ENCODE results near the gene PPM1H.

PPM1H gene

DNA sequence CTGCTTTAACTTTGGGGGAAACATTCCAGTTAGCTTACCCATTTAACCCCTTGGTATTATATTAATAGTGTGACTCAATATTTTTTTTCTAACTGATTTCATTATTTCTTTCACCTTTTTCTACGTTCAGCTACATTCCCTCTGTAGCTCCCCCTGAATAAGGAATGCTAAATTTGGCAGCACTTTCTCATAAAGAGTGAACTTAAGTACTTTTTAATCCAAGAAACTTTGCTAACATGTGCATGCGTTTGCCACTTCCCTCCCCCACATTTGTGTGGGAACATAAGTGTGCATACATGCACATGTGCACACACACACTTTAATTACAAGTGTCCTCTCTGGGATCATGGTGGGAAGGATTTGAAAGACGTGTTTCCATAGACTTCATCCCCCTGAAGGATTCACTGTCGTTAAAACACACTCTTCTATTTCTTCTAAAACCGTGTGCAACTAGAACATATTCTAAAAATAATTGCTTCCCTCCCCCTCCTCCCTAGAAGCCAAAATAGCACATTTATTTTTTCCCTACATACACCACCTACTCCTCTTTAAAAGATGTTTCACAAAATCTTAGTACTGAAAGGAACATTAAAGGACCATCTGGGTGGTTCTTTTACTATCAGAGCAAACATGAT lies 142.6 kb downstream of the PPM1H start:
- Histone ChIP-seq H3K36me3 (ENCODE audit: control insufficient read depth, insufficient read depth, low read length, severe bottlenecking) (no peaks in the 10 kb centered on the region), H3K9me3 (ENCODE audit: control insufficient read depth, low read length) (no peaks in the 10 kb centered on the region)

DNA sequence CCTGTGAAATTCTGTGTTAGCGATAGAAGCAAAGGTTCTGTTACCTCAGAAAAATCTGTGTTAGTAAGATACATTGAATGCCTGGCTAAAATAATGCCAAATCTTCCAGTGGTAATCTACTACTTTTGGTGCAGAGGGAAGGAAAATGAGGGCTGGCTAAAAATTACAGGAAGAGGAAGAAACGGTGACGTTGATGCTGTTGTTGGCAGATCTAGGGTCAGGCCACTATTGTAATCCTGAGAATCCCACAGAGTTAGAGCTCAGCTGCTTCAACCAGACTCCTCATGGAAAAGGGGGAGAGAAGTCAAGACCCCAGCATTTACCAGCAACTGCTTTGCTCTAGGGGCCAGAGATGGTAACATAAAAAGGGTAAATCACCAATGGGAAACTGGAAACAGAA lies 145.1 kb downstream of the PPM1H start:
- Histone ChIP-seq H3K4me1 (ENCODE audit: control insufficient read depth, insufficient read depth, low read length) (peaks cover 48% of the 10 kb centered on the region), H3K36me3 (ENCODE audit: control insufficient read depth, insufficient read depth, low read length, severe bottlenecking) (no peaks in the 10 kb centered on the region), H3K9me3 (ENCODE audit: control insufficient read depth, low read length) (no peaks in the 10 kb centered on the region), H3K27me3 (replicated peaks; ENCODE audit: control insufficient read depth, insufficient read depth, low read length) (no peaks in the 10 kb centered on the region), H3K9ac (ENCODE audit: low read length) (no peak overlapping the region), H3K4me3 (ENCODE audit: low read length) (no peak overlapping the region)
- no peak for DNase-seq (ENCODE audit: low read depth)

More for the DNA sequence above, 142.6 kb downstream of the PPM1H start:
- Histone ChIP-seq H3K9ac (ENCODE audit: low read length) (peak overlapping the region; percentile 62), H3K27me3 (replicated peaks; ENCODE audit: control insufficient read depth, insufficient read depth, low read length) (no peaks in the 10 kb centered on the region), H3K4me1 (ENCODE audit: control insufficient read depth, insufficient read depth, low read length) (peaks cover 28% of the 10 kb centered on the region), H3K4me3 (ENCODE audit: low read length) (no peak overlapping the region)
- DNase-seq (ENCODE audit: low read depth): no peak

DNA sequence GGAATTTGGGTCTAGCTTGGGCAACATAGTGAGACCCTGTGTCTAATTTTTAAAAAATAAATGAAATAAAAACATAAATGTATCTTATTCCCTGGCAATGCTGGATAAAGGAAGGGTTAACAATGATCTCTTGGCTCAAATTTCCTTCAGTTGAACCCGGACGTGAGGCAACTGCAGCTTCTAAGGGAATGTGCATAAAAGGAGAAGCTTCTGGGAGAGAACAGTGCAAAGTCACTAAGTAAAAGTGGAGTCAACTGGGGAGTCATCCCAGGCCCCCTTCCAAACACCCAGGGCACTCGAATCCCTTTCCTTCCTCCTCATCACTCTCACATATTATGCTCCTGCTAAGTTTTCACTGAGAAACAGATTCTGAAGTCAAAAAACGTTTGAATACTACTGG lies 147.3 kb downstream of the PPM1H start:
- no peaks in the 10 kb centered on the region for H3K36me3 ChIP-seq (ENCODE audit: control insufficient read depth, insufficient read depth, low read length, severe bottlenecking)
- peaks cover 35% of the 10 kb centered on the region for H3K4me1 ChIP-seq (ENCODE audit: control insufficient read depth, insufficient read depth, low read length)
- DNase-seq (ENCODE audit: low read depth): no peak
- H3K9ac ChIP-seq (ENCODE audit: low read length): peak overlapping the region; percentile 32
- no peaks in the 10 kb centered on the region for H3K27me3 ChIP-seq (replicated peaks; ENCODE audit: control insufficient read depth, insufficient read depth, low read length)
- H3K4me3 ChIP-seq (ENCODE audit: low read length): no peak overlapping the region
- H3K9me3 ChIP-seq (ENCODE audit: control insufficient read depth, low read length): no peaks in the 10 kb centered on the region

DNA sequence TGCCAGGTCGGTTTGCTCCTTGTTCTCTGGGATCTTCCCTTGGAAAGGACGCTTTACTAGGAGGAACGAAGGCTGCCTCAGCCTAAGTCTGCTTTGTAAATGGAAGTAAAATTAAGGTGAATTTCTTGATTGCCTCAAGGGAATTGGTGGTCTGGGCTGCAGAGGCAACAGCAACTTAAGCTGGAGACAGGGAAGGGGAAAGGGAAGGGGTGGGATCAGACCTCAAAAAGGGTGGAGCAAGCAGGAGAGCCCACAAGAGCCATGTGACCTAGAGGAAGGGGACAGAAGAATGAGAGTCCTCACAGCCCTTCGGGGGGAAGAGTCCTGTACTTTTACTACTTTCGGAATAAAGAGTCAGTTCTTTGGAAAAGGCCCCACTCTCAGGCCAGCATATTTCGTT lies 147.9 kb downstream of the PPM1H start:
- H3K9ac ChIP-seq (ENCODE audit: low read length): peak overlapping the region; percentile 32
- H3K4me3 ChIP-seq (ENCODE audit: low read length): no peak overlapping the region
- no peaks in the 10 kb centered on the region for H3K36me3 ChIP-seq (ENCODE audit: control insufficient read depth, insufficient read depth, low read length, severe bottlenecking)
- no peaks in the 10 kb centered on the region for H3K27me3 ChIP-seq (replicated peaks; ENCODE audit: control insufficient read depth, insufficient read depth, low read length)
- H3K4me1 ChIP-seq (ENCODE audit: control insufficient read depth, insufficient read depth, low read length): peaks cover 29% of the 10 kb centered on the region
- DNase-seq (ENCODE audit: low read depth): no peak
- H3K9me3 ChIP-seq (ENCODE audit: control insufficient read depth, low read length): no peaks in the 10 kb centered on the region

DNA sequence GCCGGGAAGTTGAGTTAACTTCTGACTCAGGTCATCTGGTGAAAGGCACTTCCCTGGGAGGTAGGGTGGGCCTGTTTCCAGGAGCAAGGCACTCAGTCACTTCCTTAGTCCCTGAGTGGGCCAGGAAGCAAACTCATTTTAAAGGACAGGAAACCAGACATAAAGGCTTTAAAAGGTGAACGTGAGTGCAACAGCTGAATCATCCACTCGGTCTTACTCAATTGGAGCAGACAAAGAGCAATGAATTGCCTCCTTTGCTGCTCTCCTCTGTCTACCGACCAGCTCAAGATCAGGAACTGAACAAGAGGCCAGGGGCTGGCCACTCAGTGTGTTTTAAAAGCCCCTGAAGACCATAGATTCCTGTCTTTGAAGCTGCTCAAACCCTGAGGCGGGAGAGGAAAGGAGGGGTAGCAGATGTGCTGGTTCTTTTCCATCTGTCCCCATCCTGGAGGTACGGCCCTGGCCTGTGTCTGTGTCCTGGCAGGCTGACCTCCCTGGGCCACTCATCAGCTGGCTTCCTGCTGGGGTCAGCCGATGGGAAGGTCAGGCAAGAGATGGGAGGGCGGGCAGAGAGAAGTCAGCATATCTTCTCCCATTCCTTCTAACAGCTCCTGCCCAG lies 148.9 kb downstream of the PPM1H start:
- peak; percentile 73 for DNase-seq (ENCODE audit: low read depth)
- H3K9ac ChIP-seq (ENCODE audit: low read length): peak overlapping the region; percentile 22
- H3K4me3 ChIP-seq (ENCODE audit: low read length): peak overlapping the region; percentile 2
- no peaks in the 10 kb centered on the region for H3K9me3 ChIP-seq (ENCODE audit: control insufficient read depth, low read length)
- peaks cover 27% of the 10 kb centered on the region for H3K4me1 ChIP-seq (ENCODE audit: control insufficient read depth, insufficient read depth, low read length)
- H3K27me3 ChIP-seq (replicated peaks; ENCODE audit: control insufficient read depth, insufficient read depth, low read length): no peaks in the 10 kb centered on the region
- no peaks in the 10 kb centered on the region for H3K36me3 ChIP-seq (ENCODE audit: control insufficient read depth, insufficient read depth, low read length, severe bottlenecking)

DNA sequence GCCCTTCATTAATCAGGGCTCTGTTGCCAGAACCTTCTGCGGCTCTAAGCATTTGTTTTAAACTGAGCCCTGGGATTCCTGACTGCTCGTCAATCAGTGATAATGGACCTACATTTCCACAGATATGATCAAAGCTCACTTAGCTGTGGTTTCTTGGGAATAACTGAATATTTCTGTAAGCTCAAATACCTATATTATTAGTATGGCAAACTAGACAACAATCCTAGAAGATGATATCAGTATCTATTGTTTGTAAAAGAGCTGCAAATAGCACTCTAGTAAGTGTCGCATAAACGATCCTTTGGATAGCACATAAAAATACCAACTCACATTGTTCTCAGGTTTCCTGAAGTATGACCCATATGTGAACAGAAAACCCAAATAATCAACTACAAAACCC lies 150.4 kb downstream of the PPM1H start:
- no peaks in the 10 kb centered on the region for H3K36me3 ChIP-seq (ENCODE audit: control insufficient read depth, insufficient read depth, low read length, severe bottlenecking)
- H3K4me3 ChIP-seq (ENCODE audit: low read length): no peak overlapping the region
- no peaks in the 10 kb centered on the region for H3K9me3 ChIP-seq (ENCODE audit: control insufficient read depth, low read length)

DNA sequence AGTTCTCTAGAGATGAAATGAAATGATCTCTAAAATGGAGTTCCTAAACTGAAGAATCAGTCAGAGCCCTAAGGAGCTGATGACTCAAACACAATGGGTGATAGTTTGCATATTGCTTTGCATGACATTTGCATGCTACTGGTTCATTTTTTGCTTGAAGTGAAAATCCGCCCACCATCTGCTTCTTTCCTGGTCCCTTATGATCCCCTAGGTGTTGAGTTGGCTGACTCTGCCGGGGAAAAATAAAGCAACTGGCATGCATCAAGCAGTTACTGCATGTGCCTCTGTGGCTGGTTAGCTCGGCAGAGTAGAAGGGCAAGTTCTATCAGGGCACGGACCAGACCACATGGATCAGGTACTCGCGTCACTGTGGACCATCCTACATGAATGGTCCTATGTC lies 151.1 kb downstream of the PPM1H start:
- H3K4me3 ChIP-seq (ENCODE audit: low read length): no peak overlapping the region
- no peaks in the 10 kb centered on the region for H3K36me3 ChIP-seq (ENCODE audit: control insufficient read depth, insufficient read depth, low read length, severe bottlenecking)
- no peak for DNase-seq (ENCODE audit: low read depth)
- no peaks in the 10 kb centered on the region for H3K27me3 ChIP-seq (replicated peaks; ENCODE audit: control insufficient read depth, insufficient read depth, low read length)
- H3K9me3 ChIP-seq (ENCODE audit: control insufficient read depth, low read length): no peaks in the 10 kb centered on the region
- no peak overlapping the region for H3K9ac ChIP-seq (ENCODE audit: low read length)
- peaks cover 27% of the 10 kb centered on the region for H3K4me1 ChIP-seq (ENCODE audit: control insufficient read depth, insufficient read depth, low read length)

More for the DNA sequence above, 150.4 kb downstream of the PPM1H start:
- no peaks in the 10 kb centered on the region for H3K27me3 ChIP-seq (replicated peaks; ENCODE audit: control insufficient read depth, insufficient read depth, low read length)
- no peak overlapping the region for H3K9ac ChIP-seq (ENCODE audit: low read length)
- no peak for DNase-seq (ENCODE audit: low read depth)
- peaks cover 27% of the 10 kb centered on the region for H3K4me1 ChIP-seq (ENCODE audit: control insufficient read depth, insufficient read depth, low read length)

DNA sequence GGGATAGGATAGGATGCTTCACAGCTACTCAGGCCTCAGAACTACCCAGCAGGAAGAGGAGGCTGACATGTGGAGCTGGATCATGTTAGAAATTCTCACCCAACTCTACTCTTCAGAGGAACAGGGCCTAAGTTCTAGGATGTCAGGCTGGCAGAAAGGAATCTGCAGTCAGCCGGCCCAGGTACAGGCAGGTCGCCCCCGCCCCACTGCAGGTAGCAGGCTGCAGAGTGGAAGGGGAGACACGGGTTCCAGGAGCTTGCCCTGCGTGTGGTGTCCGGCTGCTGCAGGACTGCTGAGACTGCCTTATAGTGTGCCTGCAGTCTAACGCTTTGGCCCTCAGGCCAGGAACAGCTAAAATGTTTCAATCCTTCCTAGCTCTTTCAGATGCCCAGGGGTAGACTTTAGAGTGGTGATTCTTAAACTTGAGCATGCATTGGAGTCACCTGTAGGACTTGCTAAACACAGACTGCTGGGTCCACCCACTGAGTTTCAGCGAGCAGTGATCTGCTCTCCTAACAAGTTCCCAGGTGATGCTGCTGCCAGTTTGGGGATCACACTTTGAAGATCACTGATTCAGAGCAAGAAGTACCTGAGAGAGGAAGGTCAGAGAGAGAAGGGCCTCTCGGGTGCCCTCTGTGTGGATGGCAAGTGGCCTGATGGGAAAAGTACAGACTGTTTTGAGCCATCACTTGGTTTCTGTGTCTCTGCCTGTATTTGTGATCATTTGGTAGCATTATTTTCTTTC lies 153.6 kb downstream of the PPM1H start:
- H3K4me3 ChIP-seq (ENCODE audit: low read length): no peak overlapping the region
- no peak for DNase-seq (ENCODE audit: low read depth)
- H3K4me1 ChIP-seq (ENCODE audit: control insufficient read depth, insufficient read depth, low read length): peaks cover 9% of the 10 kb centered on the region
- H3K9ac ChIP-seq (ENCODE audit: low read length): no peak overlapping the region
- no peaks in the 10 kb centered on the region for H3K9me3 ChIP-seq (ENCODE audit: control insufficient read depth, low read length)
- no peaks in the 10 kb centered on the region for H3K36me3 ChIP-seq (ENCODE audit: control insufficient read depth, insufficient read depth, low read length, severe bottlenecking)
- no peaks in the 10 kb centered on the region for H3K27me3 ChIP-seq (replicated peaks; ENCODE audit: control insufficient read depth, insufficient read depth, low read length)

DNA sequence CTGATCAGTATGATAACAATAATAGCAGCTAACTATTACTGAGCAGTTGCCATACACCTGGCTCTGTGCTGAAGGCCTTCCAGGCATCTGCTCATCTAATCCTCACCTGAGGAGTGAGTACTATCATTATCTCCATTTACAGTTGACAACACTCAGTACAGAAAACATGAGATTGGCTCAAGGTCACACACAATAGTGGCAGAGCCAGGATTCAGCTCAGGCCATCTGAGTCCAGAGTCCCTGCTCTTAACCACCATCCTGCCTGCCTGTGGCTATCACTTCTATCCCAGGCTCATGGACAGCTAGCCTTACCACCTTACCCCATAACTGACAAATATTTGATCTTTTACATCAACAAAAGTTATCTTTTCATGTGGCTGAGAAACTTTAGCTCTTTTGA lies 155.5 kb downstream of the PPM1H start:
- no peak overlapping the region for H3K4me3 ChIP-seq (ENCODE audit: low read length)
- no peaks in the 10 kb centered on the region for H3K9me3 ChIP-seq (ENCODE audit: control insufficient read depth, low read length)
- H3K9ac ChIP-seq (ENCODE audit: low read length): no peak overlapping the region
- no peaks in the 10 kb centered on the region for H3K4me1 ChIP-seq (ENCODE audit: control insufficient read depth, insufficient read depth, low read length)
- H3K27me3 ChIP-seq (replicated peaks; ENCODE audit: control insufficient read depth, insufficient read depth, low read length): no peaks in the 10 kb centered on the region
- H3K36me3 ChIP-seq (ENCODE audit: control insufficient read depth, insufficient read depth, low read length, severe bottlenecking): no peaks in the 10 kb centered on the region
- no peak for DNase-seq (ENCODE audit: low read depth)

DNA sequence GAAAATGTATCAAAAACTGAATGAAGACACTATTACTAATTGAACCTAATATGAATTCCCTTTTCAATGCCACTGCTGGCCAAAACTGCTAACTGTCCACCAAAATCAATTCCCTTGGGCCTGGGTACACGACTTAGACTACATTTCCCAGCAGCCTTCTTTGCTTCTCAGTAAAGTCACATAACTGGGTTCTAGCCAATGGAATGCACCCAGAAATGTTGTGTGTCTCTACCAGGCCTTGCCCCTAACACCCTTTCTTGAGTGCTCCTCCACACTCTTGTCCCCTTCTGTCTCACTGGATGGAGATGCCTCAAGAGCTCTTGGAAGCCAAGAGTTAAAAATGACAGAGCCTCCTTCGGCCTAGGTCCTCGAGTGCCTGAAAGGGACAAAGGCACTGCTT lies 156.8 kb downstream of the PPM1H start:
- no peak for DNase-seq (ENCODE audit: low read depth)
- H3K27me3 ChIP-seq (replicated peaks; ENCODE audit: control insufficient read depth, insufficient read depth, low read length): no peaks in the 10 kb centered on the region
- H3K4me3 ChIP-seq (ENCODE audit: low read length): no peak overlapping the region
- H3K36me3 ChIP-seq (ENCODE audit: control insufficient read depth, insufficient read depth, low read length, severe bottlenecking): no peaks in the 10 kb centered on the region
- H3K9me3 ChIP-seq (ENCODE audit: control insufficient read depth, low read length): no peaks in the 10 kb centered on the region
- no peaks in the 10 kb centered on the region for H3K4me1 ChIP-seq (ENCODE audit: control insufficient read depth, insufficient read depth, low read length)
- no peak overlapping the region for H3K9ac ChIP-seq (ENCODE audit: low read length)

DNA sequence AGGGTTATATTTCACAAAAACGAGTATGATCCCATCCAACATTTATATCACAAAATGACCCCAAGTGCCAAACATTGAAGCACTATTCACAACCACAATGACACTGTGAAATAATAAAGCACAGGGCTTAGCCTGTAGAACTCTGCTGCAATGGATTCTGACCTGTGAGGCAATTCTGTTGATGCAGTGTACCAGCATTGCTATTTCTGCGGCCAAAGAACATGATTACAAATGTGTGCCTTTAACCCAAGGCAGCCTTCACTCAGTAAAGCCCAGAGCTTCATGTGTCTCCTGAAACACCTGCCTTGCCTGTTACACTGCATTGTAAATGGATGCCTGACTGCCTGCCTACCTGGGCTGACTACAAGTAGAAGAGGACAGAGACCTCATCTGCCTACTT lies 158.0 kb downstream of the PPM1H start:
- H3K4me1 ChIP-seq (ENCODE audit: control insufficient read depth, insufficient read depth, low read length): no peaks in the 10 kb centered on the region
- no peaks in the 10 kb centered on the region for H3K27me3 ChIP-seq (replicated peaks; ENCODE audit: control insufficient read depth, insufficient read depth, low read length)
- H3K9ac ChIP-seq (ENCODE audit: low read length): no peak overlapping the region
- no peaks in the 10 kb centered on the region for H3K9me3 ChIP-seq (ENCODE audit: control insufficient read depth, low read length)
- no peak overlapping the region for H3K4me3 ChIP-seq (ENCODE audit: low read length)
- no peak for DNase-seq (ENCODE audit: low read depth)
- H3K36me3 ChIP-seq (ENCODE audit: control insufficient read depth, insufficient read depth, low read length, severe bottlenecking): no peaks in the 10 kb centered on the region

Data from adipocyte (in vitro differentiated cells).